AG20443 (cell line): ENCODE measurements around the gene ISYNA1.
A peak's percentile ranks its signal among the peaks of the same experiment; 100 is the strongest.

Source experiments
- DNase-seq: peaks from one replicate; pipeline ENCODE4 v3.0.0; 2012; ENCODE audit warnings: low spot score, mixed read lengths

ISYNA1 gene

DNA sequence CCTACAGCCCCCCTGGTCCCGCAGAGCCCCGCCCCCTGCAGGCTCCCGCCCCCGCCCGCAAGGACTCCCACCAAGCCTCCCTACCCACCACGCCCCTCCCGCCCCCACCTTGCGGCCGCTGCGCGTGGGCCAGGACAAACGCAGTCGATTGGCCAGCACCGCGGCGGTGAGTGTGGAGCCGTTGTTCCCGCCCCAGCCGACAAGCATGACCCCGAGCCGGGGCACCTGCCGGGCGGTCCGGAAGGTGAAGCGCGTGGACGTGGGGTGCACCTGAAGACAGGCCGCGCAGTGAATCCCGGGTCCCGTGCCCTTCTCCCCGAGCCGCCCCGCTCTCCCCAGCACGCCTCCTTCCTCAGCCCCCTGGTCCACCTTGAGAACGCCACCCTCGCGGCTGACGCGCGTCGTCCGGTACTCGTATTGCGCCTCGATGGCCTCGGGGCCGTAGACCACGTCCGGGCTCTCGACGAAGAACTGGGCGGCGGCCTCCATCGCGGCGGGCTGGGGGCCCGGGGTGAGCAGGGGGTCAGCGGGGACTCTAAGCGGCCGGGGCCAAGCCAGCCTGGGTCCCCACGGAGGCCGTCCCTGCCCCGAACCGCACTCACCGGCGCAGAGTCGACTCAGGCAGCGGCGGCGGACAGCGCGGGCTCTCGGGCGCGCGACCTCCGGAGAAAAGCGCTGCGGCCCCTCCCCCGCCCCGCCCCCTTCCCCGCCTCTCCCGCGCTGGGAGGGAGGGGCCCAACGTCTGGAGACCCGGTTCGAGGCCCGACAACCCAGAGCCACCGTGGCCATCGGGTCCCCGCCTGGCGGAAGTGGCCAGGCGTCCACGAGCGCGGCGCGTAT lies at the start of gene ISYNA1:
Gene ISYNA1, minus strand, starts transcription at position 643 of the 840 bp plus-strand sequence. Its CDS starts 154 bp downstream, at position 489.
- peak; percentile 59 for DNase-seq

DNA sequence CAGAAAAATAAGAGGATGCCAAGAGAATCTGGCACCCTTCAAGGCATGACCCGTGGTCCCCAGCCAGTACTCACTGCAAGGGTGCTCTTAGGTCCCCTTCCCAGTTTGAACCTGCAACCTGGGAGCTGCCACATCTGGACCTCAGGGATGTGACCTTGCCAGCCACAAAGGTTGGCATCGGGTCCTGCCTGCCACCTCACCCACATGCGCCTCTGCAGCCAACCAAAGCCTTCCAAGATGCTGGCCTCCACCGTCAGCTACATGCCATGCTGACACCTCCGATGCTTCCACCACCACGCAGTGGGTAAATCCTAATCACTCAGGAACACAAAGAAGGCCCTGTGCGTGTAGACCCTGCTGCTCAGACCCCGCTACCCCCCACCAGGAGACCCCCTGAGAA lies 48.8 kb upstream of the ISYNA1 start:
- DNase-seq, result no peak

DNA sequence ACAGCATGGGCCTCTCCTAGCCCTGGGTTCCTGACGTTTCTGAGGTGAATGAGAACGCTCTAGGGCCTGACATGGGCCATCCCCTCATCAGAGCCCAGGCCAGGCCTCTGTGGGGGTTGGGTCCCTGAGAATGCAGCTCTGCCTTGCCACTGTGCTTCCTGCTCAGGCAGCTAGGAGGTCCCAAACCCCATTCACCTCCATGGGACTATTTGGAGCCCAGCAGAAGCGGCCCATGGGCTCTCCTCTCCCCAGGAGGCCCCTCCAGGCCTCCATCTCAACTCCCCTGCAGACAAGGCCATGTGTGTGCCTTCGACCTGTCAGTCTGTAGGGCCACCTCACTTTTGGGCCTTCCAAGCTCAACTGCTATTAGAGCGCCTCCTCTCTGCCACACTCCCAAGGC lies 47.1 kb upstream of the ISYNA1 start:
- DNase-seq, result no peak

- DNase-seq, result no peak
Measured at GRCh38 chr19:18483119-18483890, 45.4 kb upstream of the ISYNA1 start.

DNA sequence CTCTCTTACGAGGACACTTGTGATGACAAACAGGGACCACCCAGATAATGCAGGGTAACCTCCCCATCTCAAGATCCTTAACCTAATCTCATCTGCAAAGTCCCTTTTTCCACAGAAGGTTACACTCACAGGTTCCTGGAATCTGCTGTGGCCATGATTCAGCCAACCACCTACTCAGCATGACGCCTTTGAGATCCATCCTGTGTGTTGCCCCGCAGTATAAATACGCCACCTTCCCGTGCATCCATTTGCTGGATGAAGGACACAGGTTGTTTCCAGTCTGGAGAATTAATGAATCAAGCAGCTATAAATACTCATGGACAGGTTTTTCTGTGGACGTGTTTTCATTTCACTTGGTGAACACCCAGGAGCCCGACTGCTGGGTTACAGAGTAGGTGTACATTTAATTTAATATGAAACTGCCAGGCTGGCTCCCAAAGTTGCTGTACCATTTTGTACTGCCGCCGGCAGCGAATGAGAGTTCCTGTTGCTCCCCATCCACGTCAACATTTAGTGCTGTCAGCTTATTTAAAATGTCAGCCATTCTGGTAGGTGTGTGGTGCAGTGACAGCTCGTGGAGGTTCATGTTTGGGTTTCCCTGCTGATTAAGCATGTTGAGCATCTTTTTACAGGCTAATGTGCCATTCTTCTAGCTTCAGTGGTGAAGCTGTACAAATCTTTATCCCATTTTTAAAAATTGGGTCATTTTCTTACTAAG lies 43.7 kb upstream of the ISYNA1 start:
- no peak for DNase-seq

DNA sequence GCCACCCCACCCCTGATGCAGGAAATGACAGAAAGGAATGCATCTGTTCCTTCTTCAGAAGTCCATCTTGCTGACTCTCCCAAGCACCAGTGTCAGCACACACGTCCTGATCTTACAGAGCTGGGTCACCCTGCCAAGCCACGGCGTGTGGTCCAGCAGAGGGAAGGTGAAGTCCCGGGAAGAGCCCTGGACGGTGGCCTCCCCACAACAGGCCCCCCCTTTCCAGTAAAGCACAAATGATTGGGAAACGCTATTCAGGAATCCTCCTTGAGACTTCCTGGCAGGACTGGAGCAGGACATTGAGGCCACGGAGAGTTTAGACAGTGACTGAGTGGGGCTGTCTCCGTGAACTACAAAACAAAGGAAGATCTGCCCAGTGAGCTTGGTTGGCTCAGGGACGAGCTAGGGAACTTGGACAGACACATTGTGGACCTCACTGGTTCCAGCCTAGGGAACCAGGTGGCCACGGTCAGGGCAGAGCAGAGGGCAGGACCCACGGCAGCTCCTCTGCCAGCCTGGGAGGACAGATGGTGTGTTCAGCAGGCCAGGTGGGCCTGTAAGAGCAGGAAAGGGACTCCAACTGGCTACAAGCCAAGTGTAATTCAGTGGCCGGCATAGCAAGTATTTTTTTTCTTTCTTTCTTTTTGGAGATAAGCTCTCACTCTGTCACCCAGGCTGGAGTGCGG lies 42.2 kb upstream of the ISYNA1 start:
- peak; percentile 85 for DNase-seq

- DNase-seq, result peak; percentile 91
Measured at GRCh38 chr19:18478545-18479311, 40.8 kb upstream of the ISYNA1 start.

- DNase-seq, result no peak
Measured at GRCh38 chr19:18477974-18478373, 40.0 kb upstream of the ISYNA1 start.

GRCh38 chr19:18477042-18477779 lies 39.3 kb upstream of the ISYNA1 start:
- no peak for DNase-seq

GRCh38 chr19:18476507-18477041 lies 38.6 kb upstream of the ISYNA1 start:
- DNase-seq, result no peak

- no peak for DNase-seq
Measured at GRCh38 chr19:18475762-18476331, 37.9 kb upstream of the ISYNA1 start.

DNA sequence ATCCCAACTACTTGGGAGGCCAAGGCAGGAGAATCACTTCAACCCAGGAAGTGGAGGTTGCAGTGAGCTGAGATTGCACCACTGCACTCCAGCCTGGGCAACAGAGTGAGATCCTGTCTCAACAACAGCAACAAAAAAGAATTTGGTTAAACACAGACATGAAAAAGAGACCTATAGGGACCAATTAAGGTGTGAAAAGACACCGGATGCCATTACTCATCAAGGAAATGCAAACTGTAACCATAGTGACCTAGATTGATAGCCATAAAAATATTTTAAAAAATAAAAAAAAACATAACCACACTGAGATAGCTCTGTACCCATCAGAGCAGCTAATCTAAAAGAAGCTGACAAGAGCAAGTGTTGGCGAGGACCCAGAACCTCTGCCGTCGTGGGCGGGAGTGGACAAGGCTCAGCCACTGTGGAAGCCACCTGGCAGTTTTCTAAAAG lies 37.1 kb upstream of the ISYNA1 start:
- DNase-seq, result no peak

GRCh38 chr19:18474366-18474887 lies 36.5 kb upstream of the ISYNA1 start:
- no peak for DNase-seq

GRCh38 chr19:18473706-18474087 lies 35.8 kb upstream of the ISYNA1 start:
- no peak for DNase-seq

DNA sequence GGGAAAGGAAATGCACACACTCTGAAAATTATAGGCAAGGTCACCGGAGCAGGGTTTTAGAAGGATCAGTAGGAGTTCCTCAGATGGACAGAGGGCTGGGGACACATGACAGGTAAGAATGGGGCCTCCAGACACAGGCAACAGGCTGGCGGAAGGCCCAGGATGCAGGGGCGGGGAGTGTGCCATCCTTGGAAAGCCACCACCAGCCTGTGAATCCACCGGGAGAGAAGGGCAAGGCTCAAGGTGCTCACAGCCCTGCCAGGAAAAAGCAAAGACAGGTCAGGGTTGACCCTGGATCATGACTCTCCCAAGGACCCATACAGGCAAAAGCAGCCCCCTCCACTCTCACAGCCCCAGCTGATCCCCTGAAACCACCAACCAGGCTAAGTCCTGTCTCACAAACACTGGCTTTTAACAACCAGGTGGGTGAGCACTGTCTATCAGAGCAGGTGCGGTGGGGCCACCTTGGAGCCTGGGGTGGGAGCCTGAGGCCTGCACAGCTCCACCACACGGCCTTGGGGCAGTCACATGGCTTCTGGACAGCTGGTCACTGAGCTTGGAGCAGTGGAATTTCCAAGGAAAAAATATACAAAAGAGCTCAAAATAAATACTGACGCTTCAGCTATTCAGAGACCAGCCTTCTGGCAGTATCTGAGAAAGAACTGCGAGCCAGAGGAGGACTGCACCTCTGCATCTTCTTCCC lies 35.2 kb upstream of the ISYNA1 start:
- no peak for DNase-seq

GRCh38 chr19:18470787-18471186 lies 32.9 kb upstream of the ISYNA1 start:
- DNase-seq, result no peak

GRCh38 chr19:18469069-18469846 lies 31.3 kb upstream of the ISYNA1 start:
- DNase-seq, result peak; percentile 77

GRCh38 chr19:18468517-18468916 lies 30.6 kb upstream of the ISYNA1 start:
- no peak for DNase-seq
